SK-N-SH (cell line): ENCODE measurements around the gene MREG. TPM values are rescaled to one million over a fixed set of nuclear protein-coding genes. Genes with fewer than 3 reads are reported as not detected.

ENCODE experiments used
- CTCF ChIA-PET: fragments of 300-600, 350-600 bp; formaldehyde crosslinking; extraction: SDS; loops from one replicate; lab custom pipeline; 2021; lab: Yijun Ruan, JAX
- POLR2A ChIA-PET: fragments of 350-600 bp; sonication (Branson Sonifier 250); formaldehyde crosslinking; extraction: SDS; loops from one replicate; lab custom pipeline; 2020; ENCODE audit warnings: antibody characterized with exemption, inconsistent platforms; lab: Yijun Ruan, JAX
- DNase-seq: peaks from one replicate; pipeline ENCODE4 v3.0.0; 2012
- H2AFZ ChIP-seq: fragments of 200-600 bp; sonication (generic); 2 replicates; pipeline ENCODE4 v1.8.1; 2016; ENCODE audit warnings: antibody characterized with exemption, mild to moderate bottlenecking, low read depth
- H3F3A ChIP-seq: fragments of 200-600 bp; sonication (generic); replicated peaks from 2 replicates; pipeline ENCODE3; 2016; ENCODE audit warnings: antibody characterized with exemption, mild to moderate bottlenecking; ENCODE audit not compliant: insufficient read depth
- H3K27ac ChIP-seq, 2 experiments: fragments of 200-500 bp in 1 of 2; fragments of 200-600 bp in 1 of 2; sonication (Bioruptor generic) in 1 of 2; sonication (generic), shearing (Covaris generic) in 1 of 2; 2 replicates each; pipeline versions ENCODE4 v1.5.1 to v1.6.1; 2014 to 2016; ENCODE audit warnings: low read depth in 2 of 2, inconsistent platforms in 1 of 2, low read length in 1 of 2, mild to moderate bottlenecking in 1 of 2, mixed read lengths in 1 of 2
- H3K27me3 ChIP-seq: fragments of 200-600 bp; sonication (generic), shearing (Covaris generic); 2 replicates; pipeline ENCODE4 v1.6.1; 2016; ENCODE audit warnings: mixed run types; ENCODE audit not compliant: insufficient read depth
- H3K36me3 ChIP-seq, 2 experiments: fragments of 200-500 bp in 1 of 2; fragments of 200-600 bp in 1 of 2; sonication (Bioruptor generic) in 1 of 2; sonication (generic) in 1 of 2; replicated peaks in 1 of 2; 2 replicates each; pipeline versions ENCODE3 to v1.5.1; 2014 to 2016; ENCODE audit warnings: low read length in 1 of 2, mild to moderate bottlenecking in 1 of 2; ENCODE audit not compliant: insufficient read depth in 2 of 2, control insufficient read depth in 1 of 2
- H3K4me1 ChIP-seq, 2 experiments: fragments of 200-500 bp in 1 of 2; fragments of 200-600 bp in 1 of 2; sonication (Bioruptor generic) in 1 of 2; sonication (generic), shearing (Covaris generic) in 1 of 2; 2 replicates each; pipeline versions ENCODE4 v1.5.1 to v1.6.1; 2014 to 2016; ENCODE audit warnings: low read depth in 1 of 2, low read length in 1 of 2, mixed run types in 1 of 2; ENCODE audit not compliant: insufficient read depth in 2 of 2, control insufficient read depth in 1 of 2
- H3K4me2 ChIP-seq: fragments of 200-600 bp; sonication (generic), shearing (Covaris generic); 2 replicates; pipeline ENCODE4 v1.6.1; 2017; ENCODE audit warnings: mixed run types
- H3K4me3 ChIP-seq, 2 experiments: fragments of 200-500 bp in 1 of 2; fragments of 200-600 bp in 1 of 2; sonication (Bioruptor generic) in 1 of 2; sonication (generic), shearing (Covaris generic) in 1 of 2; 2 replicates each; pipeline versions ENCODE4 v1.5.1 to v1.8.1; 2014 to 2016; ENCODE audit warnings: low read depth in 2 of 2, inconsistent platforms in 1 of 2, low read length in 1 of 2, mild to moderate bottlenecking in 1 of 2, mixed read lengths in 1 of 2, moderate library complexity in 1 of 2
- H3K79me2 ChIP-seq: fragments of 200-600 bp; sonication (generic); 2 replicates; pipeline ENCODE4 v1.8.1; 2017; ENCODE audit warnings: mild to moderate bottlenecking; ENCODE audit not compliant: insufficient read depth
- H3K9ac ChIP-seq: fragments of 200-600 bp; sonication (generic); 2 replicates; pipeline ENCODE4 v1.6.1; 2017; ENCODE audit warnings: mixed run types
- H3K9me2 ChIP-seq: fragments of 200-600 bp; sonication (generic); 2 replicates; pipeline ENCODE4 v1.6.1; 2017; ENCODE audit warnings: mixed run types
- H3K9me3 ChIP-seq: fragments of 200-600 bp; sonication (generic); 2 replicates; pipeline ENCODE4 v1.6.1; 2017; ENCODE audit warnings: mixed run types, mild to moderate bottlenecking, moderate library complexity
- H4K20me1 ChIP-seq: fragments of 200-600 bp; sonication (generic); 2 replicates; pipeline ENCODE4 v1.6.1; 2017; ENCODE audit warnings: mild to moderate bottlenecking, mixed run types; ENCODE audit not compliant: insufficient read depth
- EZH2phosphoT487 ChIP-seq: fragments of 200-600 bp; sonication (generic); IDR thresholded peaks from 2 replicates; pipeline ENCODE4 v1.6.1; 2017; ENCODE audit warnings: low read depth, mixed run types, mild to moderate bottlenecking, antibody characterized with exemption, moderate library complexity, borderline replicate concordance
- FOSL2 ChIP-seq: IDR thresholded peaks from 2 replicates; pipeline ENCODE4 v1.4.0; 2012; ENCODE audit warnings: low read depth, mild to moderate bottlenecking, moderate library complexity, borderline replicate concordance
- FOXM1 ChIP-seq: IDR thresholded peaks from 2 replicates; pipeline ENCODE4 v1.4.0; 2012; ENCODE audit warnings: low read depth, mild to moderate bottlenecking
- IRF3 ChIP-seq: fragments of 150-350 bp; IDR thresholded peaks from 2 replicates; pipeline ENCODE4 v1.6.1; 2016; ENCODE audit warnings: mild to moderate bottlenecking, low read depth, low read length
- NRF1 ChIP-seq: IDR thresholded peaks from 2 replicates; pipeline ENCODE4 v1.6.1; 2012; ENCODE audit warnings: low read depth, mild to moderate bottlenecking, low read length
- POLR2AphosphoS5 ChIP-seq: IDR thresholded peaks from 2 replicates; pipeline ENCODE4 v1.6.1; 2012; ENCODE audit warnings: low read depth, low read length
- RAD21 ChIP-seq: IDR thresholded peaks from 2 replicates; pipeline ENCODE4 v1.6.1; 2012; ENCODE audit warnings: mild to moderate bottlenecking, low read length
- RFX5 ChIP-seq: IDR thresholded peaks from 2 replicates; pipeline ENCODE4 v1.6.1; 2012; ENCODE audit warnings: mild to moderate bottlenecking, improper control_type of control experiment, low read length
- SMC3 ChIP-seq: IDR thresholded peaks from 2 replicates; pipeline ENCODE4 v1.6.1; 2012; ENCODE audit warnings: low read depth, low read length, improper control_type of control experiment
- TAF1 ChIP-seq: IDR thresholded peaks from 2 replicates; pipeline ENCODE4 v1.6.1; 2012; ENCODE audit warnings: low read depth, mild to moderate bottlenecking, low read length, moderate library complexity, borderline replicate concordance
- TCF12 ChIP-seq: IDR thresholded peaks from 2 replicates; pipeline ENCODE4 v1.4.0; 2012
- USF1 ChIP-seq: IDR thresholded peaks from 2 replicates; pipeline ENCODE4 v1.4.0; 2012; ENCODE audit warnings: low read depth, borderline replicate concordance
- USF2 ChIP-seq: fragments of 150-350 bp; IDR thresholded peaks from 2 replicates; pipeline ENCODE4 v1.6.1; 2017; ENCODE audit warnings: antibody characterized with exemption, low read length, low read depth, borderline replicate concordance
- ZBTB33 ChIP-seq: IDR thresholded peaks from 2 replicates; pipeline ENCODE4 v1.4.0; 2012; ENCODE audit warnings: low read depth, borderline replicate concordance
- WGBS: methylation state at CpG from one replicate; pipeline ENCODE4 v1.1.6; 2017; ENCODE audit warnings: low lambda C conversion rate; 5-methylcytosine and 5-hydroxymethylcytosine counted together
- polyA plus RNA-seq, 3 experiments: library from polyadenylated mRNA; depleted of rRNA; stranded (reverse); fragments of >200 nt; gene quantifications; 2 replicates each; pipeline ENCODE4 v1.2.3, GENCODE V29; 2012
- TF ChIP-seq, protein P1 (sequence below): IDR thresholded peaks from 2 replicates; pipeline ENCODE4 v1.4.0; 2012; ENCODE audit warnings: low read depth
- TF ChIP-seq, protein P2 (sequence below): IDR thresholded peaks from 2 replicates; pipeline ENCODE4; 2012

MREG gene
- polyA plus RNA-seq, 1 of the 3 experiments (the other 2 are of a cell fraction) = 2.5 TPM

DNA sequence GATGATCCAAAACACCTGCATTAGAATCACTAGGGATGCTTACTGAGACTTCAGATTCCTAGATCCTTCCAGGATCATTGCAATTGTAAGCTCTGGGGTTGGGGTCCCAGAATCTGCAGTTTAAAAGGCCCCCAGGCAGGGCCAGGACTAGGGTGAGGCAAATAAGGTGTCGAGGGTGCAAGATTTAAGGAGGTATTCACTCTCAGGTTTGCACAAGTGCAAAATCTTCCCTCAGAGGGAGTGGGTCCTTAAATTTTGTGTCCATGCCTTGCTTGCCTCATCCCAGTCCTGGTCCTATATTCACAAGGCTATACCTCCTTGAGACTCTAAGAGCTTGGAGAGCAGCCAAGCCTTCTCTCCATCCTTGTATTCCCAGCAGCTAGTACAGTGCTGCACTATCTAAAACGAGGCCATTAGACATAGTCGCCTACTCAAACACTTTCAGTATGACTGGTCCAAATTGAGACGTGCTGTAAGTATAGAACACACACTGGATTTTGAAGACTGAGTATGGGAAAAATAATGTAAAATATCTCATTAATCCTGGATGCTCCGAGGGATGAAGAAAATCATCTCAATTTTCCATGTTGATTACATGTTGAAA is 31.6 kb upstream of the MREG start:
- no peak for DNase-seq
- Histone ChIP-seq H3K27me3 (no peaks in the 10 kb centered on the region), H2AFZ (no peak overlapping the region), H3K9ac (no peak overlapping the region), H3K79me2 (no peaks in the 10 kb centered on the region), H3K4me1 (no peaks in the 10 kb centered on the region), H4K20me1 (no peaks in the 10 kb centered on the region), H3K4me3 (no peak overlapping the region), H3K4me2 (no peak overlapping the region), H3K9me2 (no peaks in the 10 kb centered on the region), H3K36me3 (peaks cover 4 to 9% of the 10 kb centered on the region in 2 experiments), H3F3A (no peaks in the 10 kb centered on the region), H3K27ac (no peak overlapping the region), H3K9me3 (no peaks in the 10 kb centered on the region)
- 80% methylated on average over 5 of the region's 5 CpGs for WGBS
- TF ChIP-seq FOXM1 = no peak
- TF ChIP-seq USF1 = no peak
- CTCF ChIA-PET = interaction anchor here (1.1 to 3.1 kb wide), 5 partner anchors 10 to 65 kb away, joined by 3 to 23 read pairs (median 3); no protein-coding TSS in a partner anchor
- POLR2A ChIA-PET = no interaction called here

GRCh38 chr2:216043949-216044348 is 30.6 kb upstream of the MREG start:
- CTCF ChIA-PET = interaction anchor here (0.6 to 3.1 kb wide), 4 partner anchors 9 to 471 kb away, joined by 3 to 23 read pairs (median 3); no protein-coding TSS in a partner anchor
- TF ChIP-seq, protein P1, sequence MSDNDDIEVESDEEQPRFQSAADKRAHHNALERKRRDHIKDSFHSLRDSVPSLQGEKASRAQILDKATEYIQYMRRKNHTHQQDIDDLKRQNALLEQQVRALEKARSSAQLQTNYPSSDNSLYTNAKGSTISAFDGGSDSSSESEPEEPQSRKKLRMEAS = no peak
- no peak for TF ChIP-seq POLR2AphosphoS5
- TF ChIP-seq ZBTB33 = no peak
- no peak for TF ChIP-seq USF2
- TF ChIP-seq FOSL2 = no peak
- no peak for TF ChIP-seq USF1
- TF ChIP-seq NRF1 = no peak
- TF ChIP-seq RFX5 = no peak
- TF ChIP-seq RAD21 = no peak
- TF ChIP-seq, protein P2, sequence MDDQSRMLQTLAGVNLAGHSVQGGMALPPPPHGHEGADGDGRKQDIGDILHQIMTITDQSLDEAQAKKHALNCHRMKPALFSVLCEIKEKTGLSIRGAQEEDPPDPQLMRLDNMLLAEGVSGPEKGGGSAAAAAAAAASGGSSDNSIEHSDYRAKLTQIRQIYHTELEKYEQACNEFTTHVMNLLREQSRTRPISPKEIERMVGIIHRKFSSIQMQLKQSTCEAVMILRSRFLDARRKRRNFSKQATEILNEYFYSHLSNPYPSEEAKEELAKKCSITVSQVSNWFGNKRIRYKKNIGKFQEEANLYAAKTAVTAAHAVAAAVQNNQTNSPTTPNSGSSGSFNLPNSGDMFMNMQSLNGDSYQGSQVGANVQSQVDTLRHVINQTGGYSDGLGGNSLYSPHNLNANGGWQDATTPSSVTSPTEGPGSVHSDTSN = no peak
- TF ChIP-seq TCF12 = no peak
- no peak for TF ChIP-seq SMC3
- no peak for TF ChIP-seq EZH2phosphoT487
- TF ChIP-seq IRF3 = no peak
- no peak for TF ChIP-seq TAF1
- 93% methylated on average over 5 of the region's 5 CpGs for WGBS
- no peak overlapping the region for H3K4me2 ChIP-seq
- no peak overlapping the region for H2AFZ ChIP-seq
- H4K20me1 ChIP-seq = no peaks in the 10 kb centered on the region
- no peak overlapping the region for H3K9ac ChIP-seq
- POLR2A ChIA-PET = no interaction called here
- no peaks in the 10 kb centered on the region for H3K27me3 ChIP-seq
- DNase-seq = no peak
- H3K27ac ChIP-seq = no peak overlapping the region
- H3K36me3 ChIP-seq = peaks cover 11 to 12% of the 10 kb centered on the region in 2 experiments
- no peaks in the 10 kb centered on the region for H3K4me1 ChIP-seq
- no peaks in the 10 kb centered on the region for H3K9me3 ChIP-seq
- H3K79me2 ChIP-seq = no peaks in the 10 kb centered on the region
- H3K9me2 ChIP-seq = no peaks in the 10 kb centered on the region
- H3F3A ChIP-seq = no peaks in the 10 kb centered on the region
- no peak overlapping the region for H3K4me3 ChIP-seq
